HG03139 (cell line): ENCODE measurements around the gene HTR4.

Source experiments
- ATAC-seq: cut with Tn5 transposase; IDR thresholded peaks from one replicate; pipeline ENCODE4 v1.9.1; 2021; ENCODE audit not compliant: unreplicated experiment

Gene HTR4

GRCh38 chr5:148665431-148665830, 11.1 kb upstream of the HTR4 start:
- no peak for ATAC-seq

- ATAC-seq, result no peak
These were observed 9.2 kb upstream of the HTR4 start for GRCh38 chr5:148663509-148663908.

GRCh38 chr5:148660346-148660660, 6.0 kb upstream of the HTR4 start:
- ATAC-seq, result no peak

GRCh38 chr5:148659641-148660345, 5.5 kb upstream of the HTR4 start:
- no peak for ATAC-seq

GRCh38 chr5:148653291-148653835, 964 bp downstream of the HTR4 start:
- no peak for ATAC-seq

GRCh38 chr5:148651528-148651927, 2.8 kb downstream of the HTR4 start:
- ATAC-seq, result no peak

GRCh38 chr5:148645527-148645926, 8.8 kb downstream of the HTR4 start:
- ATAC-seq, result no peak

- ATAC-seq, result no peak
These were observed 12.6 kb downstream of the HTR4 start for GRCh38 chr5:148641735-148642134.

- no peak for ATAC-seq
These were observed 13.9 kb downstream of the HTR4 start for GRCh38 chr5:148640471-148640870.

- ATAC-seq, result no peak
These were observed 15.2 kb downstream of the HTR4 start for GRCh38 chr5:148639081-148639480.

- ATAC-seq, result no peak
These were observed 18.0 kb downstream of the HTR4 start for GRCh38 chr5:148636353-148636752.

- no peak for ATAC-seq
These were observed 18.8 kb downstream of the HTR4 start for GRCh38 chr5:148635321-148636083.

GRCh38 chr5:148633067-148633377, 21.3 kb downstream of the HTR4 start:
- ATAC-seq, result no peak

- ATAC-seq, result no peak
These were observed 21.9 kb downstream of the HTR4 start for GRCh38 chr5:148632255-148633066.

- ATAC-seq, result no peak
These were observed 27.3 kb downstream of the HTR4 start for GRCh38 chr5:148626986-148627385.

GRCh38 chr5:148626081-148626613, 28.2 kb downstream of the HTR4 start:
- ATAC-seq, result no peak

GRCh38 chr5:148625250-148625649, 29.1 kb downstream of the HTR4 start:
- ATAC-seq, result no peak

GRCh38 chr5:148623741-148624140, 30.6 kb downstream of the HTR4 start:
- no peak for ATAC-seq

- ATAC-seq, result no peak
These were observed 31.2 kb downstream of the HTR4 start for GRCh38 chr5:148623101-148623500.

- ATAC-seq, result peak; percentile 80
These were observed 33.6 kb downstream of the HTR4 start for GRCh38 chr5:148620696-148621095.

- ATAC-seq, result no peak
These were observed 34.2 kb downstream of the HTR4 start for GRCh38 chr5:148620091-148620490.
